ENCODE results near the gene EMP1.
A peak's percentile ranks its signal among the peaks of the same experiment; 100 is the strongest.

EMP1 gene

GRCh38 chr12:13164921-13165616, 31.5 kb upstream of the EMP1 start:
- Mint-ChIP-seq H3K4me3 (no peak overlapping the region), H3K27ac (no peak overlapping the region), H3K36me3 (ENCODE audit: low read depth) (no peaks in the 10 kb centered on the region), H3K9me3 (peaks cover 9% of the 10 kb centered on the region), H3K27me3 (no peaks in the 10 kb centered on the region), H3K4me1 (ENCODE audit: low read depth) (peaks cover 26% of the 10 kb centered on the region)
- intact Hi-C loops (cut with micrococcal nuclease), result no loop called here

GRCh38 chr12:13165617-13166041, 30.9 kb upstream of the EMP1 start:
- H3K27ac Mint-ChIP-seq, result no peak overlapping the region
- intact Hi-C loops (cut with micrococcal nuclease), result no loop called here

GRCh38 chr12:13167226-13167625, 29.3 kb upstream of the EMP1 start:
- H3K27ac Mint-ChIP-seq, result no peak overlapping the region
- intact Hi-C loops (cut with micrococcal nuclease), result no loop called here
- no peaks in the 10 kb centered on the region for H3K36me3 Mint-ChIP-seq (ENCODE audit: low read depth)

More at GRCh38 chr12:13165617-13166041, 30.9 kb upstream of the EMP1 start:
- Mint-ChIP-seq H3K4me3 (no peak overlapping the region), H3K36me3 (ENCODE audit: low read depth) (no peaks in the 10 kb centered on the region), H3K4me1 (ENCODE audit: low read depth) (peaks cover 26% of the 10 kb centered on the region), H3K27me3 (no peaks in the 10 kb centered on the region), H3K9me3 (peaks cover 9% of the 10 kb centered on the region)

GRCh38 chr12:13167906-13168305, 28.6 kb upstream of the EMP1 start:
- Mint-ChIP-seq H3K4me1 (ENCODE audit: low read depth) (peaks cover 36% of the 10 kb centered on the region), H3K27me3 (no peaks in the 10 kb centered on the region), H3K4me3 (no peak overlapping the region), H3K9me3 (peaks cover 9% of the 10 kb centered on the region), H3K27ac (no peak overlapping the region), H3K36me3 (ENCODE audit: low read depth) (no peaks in the 10 kb centered on the region)
- intact Hi-C loops (cut with micrococcal nuclease), result no loop called here

More at GRCh38 chr12:13167226-13167625, 29.3 kb upstream of the EMP1 start:
- H3K4me1 Mint-ChIP-seq (ENCODE audit: low read depth), result peaks cover 31% of the 10 kb centered on the region
- peaks cover 9% of the 10 kb centered on the region for H3K9me3 Mint-ChIP-seq
- H3K4me3 Mint-ChIP-seq, result no peak overlapping the region
- no peaks in the 10 kb centered on the region for H3K27me3 Mint-ChIP-seq

- Mint-ChIP-seq H3K27ac (no peak overlapping the region), H3K4me1 (ENCODE audit: low read depth) (peaks cover 50% of the 10 kb centered on the region), H3K27me3 (peaks cover 3% of the 10 kb centered on the region), H3K9me3 (peaks cover 9% of the 10 kb centered on the region), H3K36me3 (ENCODE audit: low read depth) (no peaks in the 10 kb centered on the region), H3K4me3 (no peak overlapping the region)
- intact Hi-C loops (cut with micrococcal nuclease), result no loop called here
These were observed 27.3 kb upstream of the EMP1 start for GRCh38 chr12:13169272-13169671.

GRCh38 chr12:13170892-13171490, 25.5 kb upstream of the EMP1 start:
- H3K4me1 Mint-ChIP-seq (ENCODE audit: low read depth), result peaks cover 43% of the 10 kb centered on the region
- peaks cover 9% of the 10 kb centered on the region for H3K9me3 Mint-ChIP-seq
- intact Hi-C loops (cut with micrococcal nuclease), result no loop called here
- no peak overlapping the region for H3K27ac Mint-ChIP-seq
- no peak overlapping the region for H3K4me3 Mint-ChIP-seq
- H3K36me3 Mint-ChIP-seq (ENCODE audit: low read depth), result no peaks in the 10 kb centered on the region
- peaks cover 3% of the 10 kb centered on the region for H3K27me3 Mint-ChIP-seq

GRCh38 chr12:13171921-13172859, 24.3 kb upstream of the EMP1 start:
- H3K4me1 Mint-ChIP-seq (ENCODE audit: low read depth), result peaks cover 43% of the 10 kb centered on the region
- H3K27me3 Mint-ChIP-seq, result peaks cover 6% of the 10 kb centered on the region
- peaks cover 9% of the 10 kb centered on the region for H3K9me3 Mint-ChIP-seq
- H3K36me3 Mint-ChIP-seq (ENCODE audit: low read depth), result no peaks in the 10 kb centered on the region
- no peak overlapping the region for H3K27ac Mint-ChIP-seq
- no peak overlapping the region for H3K4me3 Mint-ChIP-seq
- intact Hi-C loops (cut with micrococcal nuclease), result no loop called here

- no peaks in the 10 kb centered on the region for H3K9me3 Mint-ChIP-seq
- peaks cover 43% of the 10 kb centered on the region for H3K4me1 Mint-ChIP-seq (ENCODE audit: low read depth)
- no peak overlapping the region for H3K4me3 Mint-ChIP-seq
- peaks cover 15% of the 10 kb centered on the region for H3K27me3 Mint-ChIP-seq
- peak overlapping the region; percentile 65 for H3K27ac Mint-ChIP-seq
- intact Hi-C loops (cut with micrococcal nuclease), result no loop called here
- no peaks in the 10 kb centered on the region for H3K36me3 Mint-ChIP-seq (ENCODE audit: low read depth)
These were observed 23.3 kb upstream of the EMP1 start for GRCh38 chr12:13173012-13173932.

- Mint-ChIP-seq H3K9me3 (no peaks in the 10 kb centered on the region), H3K27me3 (peaks cover 29% of the 10 kb centered on the region), H3K4me1 (ENCODE audit: low read depth) (peaks cover 41% of the 10 kb centered on the region), H3K4me3 (no peak overlapping the region), H3K27ac (no peak overlapping the region), H3K36me3 (ENCODE audit: low read depth) (no peaks in the 10 kb centered on the region)
- intact Hi-C loops (cut with micrococcal nuclease), result no loop called here
These were observed 21.0 kb upstream of the EMP1 start for GRCh38 chr12:13175499-13175898.

- Mint-ChIP-seq H3K27ac (no peak overlapping the region), H3K4me3 (no peak overlapping the region), H3K36me3 (ENCODE audit: low read depth) (no peaks in the 10 kb centered on the region), H3K27me3 (peaks cover 29% of the 10 kb centered on the region), H3K9me3 (no peaks in the 10 kb centered on the region), H3K4me1 (ENCODE audit: low read depth) (peaks cover 41% of the 10 kb centered on the region)
- intact Hi-C loops (cut with micrococcal nuclease), result no loop called here
These were observed 20.3 kb upstream of the EMP1 start for GRCh38 chr12:13176256-13176655.

- intact Hi-C loops (cut with micrococcal nuclease), result no loop called here
These were observed 19.2 kb upstream of the EMP1 start for GRCh38 chr12:13177373-13177772.

GRCh38 chr12:13177906-13178305, 18.6 kb upstream of the EMP1 start:
- no peaks in the 10 kb centered on the region for H3K9me3 Mint-ChIP-seq
- no peaks in the 10 kb centered on the region for H3K36me3 Mint-ChIP-seq (ENCODE audit: low read depth)
- H3K4me1 Mint-ChIP-seq (ENCODE audit: low read depth), result peaks cover 37% of the 10 kb centered on the region
- H3K27me3 Mint-ChIP-seq, result peaks cover 37% of the 10 kb centered on the region
- H3K4me3 Mint-ChIP-seq, result no peak overlapping the region
- intact Hi-C loops (cut with micrococcal nuclease), result no loop called here
- H3K27ac Mint-ChIP-seq, result no peak overlapping the region

More at GRCh38 chr12:13177373-13177772, 19.2 kb upstream of the EMP1 start:
- no peaks in the 10 kb centered on the region for H3K9me3 Mint-ChIP-seq
- no peaks in the 10 kb centered on the region for H3K36me3 Mint-ChIP-seq (ENCODE audit: low read depth)
- H3K27me3 Mint-ChIP-seq, result peaks cover 34% of the 10 kb centered on the region
- H3K4me1 Mint-ChIP-seq (ENCODE audit: low read depth), result peaks cover 42% of the 10 kb centered on the region
- no peak overlapping the region for H3K27ac Mint-ChIP-seq
- H3K4me3 Mint-ChIP-seq, result no peak overlapping the region

GRCh38 chr12:13178568-13179210, 17.8 kb upstream of the EMP1 start:
- peaks cover 35% of the 10 kb centered on the region for H3K27me3 Mint-ChIP-seq
- no peak overlapping the region for H3K27ac Mint-ChIP-seq
- peaks cover 29% of the 10 kb centered on the region for H3K4me1 Mint-ChIP-seq (ENCODE audit: low read depth)
- intact Hi-C loops (cut with micrococcal nuclease), result no loop called here
- H3K36me3 Mint-ChIP-seq (ENCODE audit: low read depth), result no peaks in the 10 kb centered on the region
- H3K9me3 Mint-ChIP-seq, result no peaks in the 10 kb centered on the region
- H3K4me3 Mint-ChIP-seq, result no peak overlapping the region

Data from dendritic cell treated with granulocyte-macrophage colony-stimulating factor and Interleukin-4, amounts not matched to agents 40 ng/mL and 50 ng/mL, for 4 days (primary cell).